Caco-2 (cell line): ENCODE results near the gene FASN. TPM values are rescaled to one million over a fixed set of nuclear protein-coding genes. Genes with fewer than 3 reads are reported as not detected.
A peak's percentile ranks its signal among the peaks of the same experiment; 100 is the strongest.

ENCODE experiments used
- BruUV-seq: library from RNA; stranded (reverse); fragments of 400-500 nt; replicated peaks from 2 replicates; lab custom pipeline; 2021; lab: Mats Ljungman, UMichigan
- CTCF ChIA-PET: fragments of 300-600 bp; sonication (Branson Sonifier 250); formaldehyde crosslinking; loops from one replicate; lab custom pipeline; 2022; ENCODE audit warnings: antibody characterized with exemption; lab: Charles Lee
- POLR2A ChIA-PET: fragments of 300-600 bp; sonication (Branson Sonifier 250); formaldehyde crosslinking; loops from one replicate; lab custom pipeline; 2022; ENCODE audit warnings: antibody characterized with exemption; lab: Charles Lee
- DNase-seq, 2 experiments: peaks; one replicate each; pipeline versions ENCODE4 v3.0.0 to v3.0.0-alpha.2; 2020 to 2022
- H3K27me3 ChIP-seq: replicated peaks from 2 replicates; pipeline ENCODE4 v1.6.0; 2011; ENCODE audit warnings: low read length; ENCODE audit not compliant: control insufficient read depth, insufficient read depth
- H3K36me3 ChIP-seq: 2 replicates; pipeline ENCODE4 v1.5.1; 2011; ENCODE audit warnings: low read length; ENCODE audit not compliant: control insufficient read depth, insufficient read depth
- H3K4me1 ChIP-seq: fragments of 250-450 bp; sonication (Bioruptor Pico); 2 replicates; pipeline ENCODE4 v1.5.1; 2020; ENCODE audit warnings: mild to moderate bottlenecking
- H3K4me3 ChIP-seq: 2 replicates; pipeline ENCODE4 v1.5.1; 2011; ENCODE audit warnings: low read depth, mild to moderate bottlenecking, control low read depth, low read length
- H3K9me3 ChIP-seq: fragments of 250-450 bp; sonication (Bioruptor Pico); 2 replicates; pipeline ENCODE4 v1.5.1; 2020; ENCODE audit warnings: mild to moderate bottlenecking, moderate library complexity
- H3K27ac Mint-ChIP-seq: one replicate; pipeline ENCODE4 v1.8.0; 2022; ENCODE audit warnings: mixed read lengths; ENCODE audit not compliant: unreplicated experiment
- H3K27me3 Mint-ChIP-seq: one replicate; pipeline ENCODE4 v1.8.0; 2022; ENCODE audit warnings: mixed read lengths; ENCODE audit not compliant: insufficient read depth, unreplicated experiment
- H3K36me3 Mint-ChIP-seq: one replicate; pipeline ENCODE4 v1.8.0; 2022; ENCODE audit warnings: mild to moderate bottlenecking, mixed read lengths; ENCODE audit not compliant: insufficient read depth, unreplicated experiment
- H3K4me1 Mint-ChIP-seq: one replicate; pipeline ENCODE4 v1.8.0; 2022; ENCODE audit warnings: low read depth, mixed read lengths; ENCODE audit not compliant: unreplicated experiment
- H3K4me3 Mint-ChIP-seq: one replicate; pipeline ENCODE4 v1.8.0; 2022; ENCODE audit warnings: mild to moderate bottlenecking, moderate library complexity, mixed read lengths; ENCODE audit not compliant: unreplicated experiment
- H3K9me3 Mint-ChIP-seq: one replicate; pipeline ENCODE4 v1.8.0; 2022; ENCODE audit warnings: mixed read lengths; ENCODE audit not compliant: unreplicated experiment
- CTCF ChIP-seq, 2 experiments: fragments of 200-600 bp in 1 of 2; IDR thresholded peaks; 1 replicate in 1 of 2; 2 replicates in 1 of 2; pipeline versions ENCODE4 v1.5.1 to v1.8.0; 2011 to 2022; ENCODE audit warnings: antibody characterized with exemption in 1 of 2, control low read depth in 1 of 2, inconsistent platforms in 1 of 2, low read depth in 1 of 2, low read length in 1 of 2, mild to moderate bottlenecking in 1 of 2, moderate library complexity in 1 of 2; ENCODE audit not compliant: insufficient read depth in 1 of 2, severe bottlenecking in 1 of 2, unreplicated experiment in 1 of 2
- intact Hi-C: fragments of 100-400 bp; cut with micrococcal nuclease; formaldehyde crosslinking; loops from one replicate; pipeline ENCODE4 v1.10.0; 2022; ENCODE audit not compliant: unreplicated experiment
- total RNA-seq: library from RNA; stranded (reverse); gene quantifications from 2 replicates; pipeline ENCODE4 v1.2.3, GENCODE V29; 2022

The FASN gene
- total RNA-seq, 1 experiment from 2014 or later = 330 TPM

GRCh38 chr17:82106688-82107305, 8.8 kb upstream of the FASN start:
- peak overlapping the region; percentile 50 for H3K4me3 Mint-ChIP-seq
- intact Hi-C loops = loop anchor here (1.0 kb wide), 1 partner anchor 48 kb away; no protein-coding TSS in a partner anchor
- H3K36me3 ChIP-seq = no peaks in the 10 kb centered on the region

GRCh38 chr17:82105882-82106687, 8.0 kb upstream of the FASN start:
- Mint-ChIP-seq H3K27me3 (no peaks in the 10 kb centered on the region), H3K36me3 (peaks cover 66% of the 10 kb centered on the region), H3K4me3 (peak overlapping the region; percentile 50), H3K9me3 (no peaks in the 10 kb centered on the region), H3K4me1 (peaks cover 42% of the 10 kb centered on the region), H3K27ac (peak overlapping the region; percentile 87)
- ChIA-PET POLR2A (interaction anchor here (0.6 to 1.9 kb wide), 3 partner anchors 8 to 75 kb away, joined by 4 to 6 read pairs (median 5); partner anchors contain the start of genes DCXR, FASN and RAC3), CTCF (interaction anchor here (0.5 to 1.2 kb wide), 9 partner anchors 8 to 291 kb away, joined by 3 to 10 read pairs (median 5); partner anchors contain the start of genes CENPX, DCXR, FASN and LRRC45)
- Histone ChIP-seq H3K36me3 (no peaks in the 10 kb centered on the region), H3K4me1 (peaks cover 63% of the 10 kb centered on the region), H3K4me3 (no peak overlapping the region), H3K27me3 (no peaks in the 10 kb centered on the region), H3K9me3 (no peaks in the 10 kb centered on the region)
- intact Hi-C loops = loop anchor here (1.0 to 2.0 kb wide), 2 partner anchors 48 to 73 kb away; no protein-coding TSS in a partner anchor
- peak; percentile 90 to 94 for DNase-seq
- BruUV-seq = no TSS peak
- peak; percentile 33 to 75 for TF ChIP-seq CTCF (IDR thresholded peaks at IDR 0.05; ENCODE audit: insufficient read depth in 1 of 2, low read depth in 1 of 2, low read length in 1 of 2, severe bottlenecking in 1 of 2, unreplicated experiment in 1 of 2)

More at GRCh38 chr17:82106688-82107305, 8.8 kb upstream of the FASN start:
- POLR2A ChIA-PET = interaction anchor here (1.0 to 1.9 kb wide), 2 partner anchors 9 to 69 kb away, joined by 5 to 6 read pairs; partner anchors contain the start of genes DCXR and FASN
- DNase-seq = peak in 1 of 2 experiments; percentile 41
- Mint-ChIP-seq H3K27ac (peak overlapping the region; percentile 87), H3K4me1 (peaks cover 42% of the 10 kb centered on the region), H3K27me3 (no peaks in the 10 kb centered on the region), H3K9me3 (no peaks in the 10 kb centered on the region), H3K36me3 (peaks cover 72% of the 10 kb centered on the region)
- CTCF ChIA-PET = interaction anchor here (0.6 to 1.2 kb wide), 7 partner anchors 9 to 291 kb away, joined by 3 to 10 read pairs (median 5); partner anchors contain the start of genes DCXR and FASN
- Histone ChIP-seq H3K27me3 (no peaks in the 10 kb centered on the region), H3K4me1 (peaks cover 56% of the 10 kb centered on the region), H3K9me3 (no peaks in the 10 kb centered on the region), H3K4me3 (no peak overlapping the region)
- TF ChIP-seq CTCF (IDR thresholded peaks at IDR 0.05; ENCODE audit: insufficient read depth in 1 of 2, low read depth in 1 of 2, low read length in 1 of 2, severe bottlenecking in 1 of 2, unreplicated experiment in 1 of 2) = no peak
- no TSS peak for BruUV-seq

GRCh38 chr17:82105417-82105881, 7.4 kb upstream of the FASN start:
- no peak for DNase-seq
- Mint-ChIP-seq H3K27me3 (no peaks in the 10 kb centered on the region), H3K27ac (peak overlapping the region; percentile 87), H3K36me3 (peaks cover 65% of the 10 kb centered on the region), H3K4me1 (peaks cover 42% of the 10 kb centered on the region), H3K9me3 (no peaks in the 10 kb centered on the region), H3K4me3 (peak overlapping the region; percentile 40)
- POLR2A ChIA-PET = interaction anchor here (1.0 to 1.9 kb wide), 2 partner anchors 7 to 68 kb away, joined by 5 to 6 read pairs; partner anchors contain the start of genes DCXR and FASN
- CTCF ChIA-PET = interaction anchor here (0.6 to 2.4 kb wide), 6 partner anchors 11 to 75 kb away, joined by 3 to 10 read pairs (median 6); partner anchors contain the start of gene DCXR
- Histone ChIP-seq H3K4me3 (no peak overlapping the region), H3K9me3 (no peaks in the 10 kb centered on the region), H3K36me3 (no peaks in the 10 kb centered on the region), H3K27me3 (no peaks in the 10 kb centered on the region), H3K4me1 (peaks cover 70% of the 10 kb centered on the region)
- no TSS peak for BruUV-seq
- intact Hi-C loops = loop anchor here (2.0 kb wide), 1 partner anchor 73 kb away; no protein-coding TSS in a partner anchor
- TF ChIP-seq CTCF (IDR thresholded peaks at IDR 0.05; ENCODE audit: insufficient read depth in 1 of 2, low read depth in 1 of 2, low read length in 1 of 2, severe bottlenecking in 1 of 2, unreplicated experiment in 1 of 2) = no peak
